Calu3 (cell line): ENCODE results near the gene GPSM1. TPM values are rescaled to one million over a fixed set of nuclear protein-coding genes. Genes with fewer than 3 reads are reported as not detected.

Experiments used
- BruUV-seq: library from RNA; stranded (reverse); fragments of 400-500 nt; replicated peaks from 2 replicates; lab custom pipeline; 2021; lab: Mats Ljungman, UMichigan
- CTCF ChIA-PET: fragments of 300-600 bp; sonication (Branson Sonifier 250); formaldehyde crosslinking; loops from one replicate; lab custom pipeline; 2022; ENCODE audit warnings: antibody characterized with exemption; lab: Charles Lee
- DNase-seq: peaks from one replicate; pipeline ENCODE4 v3.0.0; 2022
- H3K27ac Mint-ChIP-seq: one replicate; pipeline ENCODE4 v1.8.0; 2022; ENCODE audit warnings: mixed read lengths; ENCODE audit not compliant: unreplicated experiment
- H3K27me3 Mint-ChIP-seq: one replicate; pipeline ENCODE4 v1.8.0; 2022; ENCODE audit warnings: mixed read lengths; ENCODE audit not compliant: unreplicated experiment
- H3K36me3 Mint-ChIP-seq: one replicate; pipeline ENCODE4 v1.8.0; 2022; ENCODE audit warnings: mild to moderate bottlenecking, moderate library complexity, mixed read lengths; ENCODE audit not compliant: insufficient read depth, unreplicated experiment
- H3K4me1 Mint-ChIP-seq: one replicate; pipeline ENCODE4 v1.8.0; 2022; ENCODE audit warnings: mild to moderate bottlenecking, low read depth, mixed read lengths; ENCODE audit not compliant: unreplicated experiment
- H3K4me3 Mint-ChIP-seq: one replicate; pipeline ENCODE4 v1.8.0; 2022; ENCODE audit warnings: mild to moderate bottlenecking, low read depth, moderate library complexity, mixed read lengths; ENCODE audit not compliant: unreplicated experiment
- H3K9me3 Mint-ChIP-seq: one replicate; pipeline ENCODE4 v1.8.0; 2022; ENCODE audit warnings: low read depth, mixed read lengths; ENCODE audit not compliant: unreplicated experiment
- intact Hi-C: fragments of 100-400 bp; cut with micrococcal nuclease; formaldehyde crosslinking; loops from one replicate; pipeline ENCODE4 v1.10.0; 2022; ENCODE audit not compliant: unreplicated experiment
- total RNA-seq: library from RNA; stranded (reverse); gene quantifications from 2 replicates; pipeline ENCODE4 v1.2.3, GENCODE V29; 2022
- TF ChIP-seq, protein P1 (sequence below): fragments of 200-600 bp; IDR thresholded peaks from one replicate; pipeline ENCODE4 v1.8.0; 2022; ENCODE audit warnings: antibody characterized with exemption; ENCODE audit not compliant: unreplicated experiment

The GPSM1 gene
- total RNA-seq, 1 experiment from 2014 or later = 3.9 TPM

DNA sequence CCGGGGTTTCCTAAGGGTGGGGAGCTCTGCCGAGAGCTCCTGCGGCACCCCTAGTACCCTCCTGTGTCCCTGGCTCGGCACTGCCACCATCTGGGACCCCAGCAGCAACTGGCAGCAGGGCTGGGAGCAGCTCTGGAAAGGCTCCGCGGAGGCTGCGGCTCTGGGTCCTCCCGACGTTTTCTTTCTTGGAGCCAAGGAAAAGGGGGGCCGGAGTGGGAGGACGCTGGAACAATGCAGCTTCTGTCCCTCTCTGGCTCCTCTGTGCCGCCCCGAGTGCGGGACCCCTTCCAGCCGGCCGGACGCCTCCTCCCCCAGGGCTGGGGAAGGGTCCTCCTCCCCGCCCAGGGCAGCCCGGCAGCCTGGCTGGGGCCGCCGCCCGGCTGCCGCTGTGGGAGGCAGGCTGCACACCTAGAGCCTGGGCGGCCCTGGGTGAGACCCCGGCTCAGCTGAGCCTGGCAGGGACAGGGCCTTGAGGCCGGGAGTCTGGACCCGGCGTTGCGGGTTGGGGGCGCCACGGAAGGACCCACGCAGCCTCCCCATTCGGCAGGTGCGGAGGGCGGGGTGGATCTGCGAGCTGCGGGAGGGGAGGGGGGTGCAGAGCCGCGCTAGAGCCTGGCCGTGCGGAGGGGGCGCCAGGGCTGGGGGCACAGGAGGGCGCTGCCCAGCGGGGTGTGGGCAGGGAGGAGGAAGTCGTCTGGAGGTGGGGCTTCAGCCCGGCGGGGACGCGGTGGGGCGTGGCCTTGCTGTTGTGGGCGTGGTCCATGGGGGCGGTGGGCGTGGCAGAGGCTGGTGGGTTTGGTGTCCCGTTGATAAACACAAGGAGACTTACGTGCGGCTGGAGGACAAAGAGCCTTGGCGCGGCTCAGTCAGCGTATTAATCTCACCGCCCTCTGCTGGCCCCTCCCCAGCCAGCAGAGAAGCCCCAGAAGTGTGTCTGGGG lies 15.1 kb downstream of the GPSM1 start:
- CTCF ChIA-PET = no interaction called here
- no peaks in the 10 kb centered on the region for H3K4me1 Mint-ChIP-seq
- no TSS peak for BruUV-seq
- no peak overlapping the region for H3K27ac Mint-ChIP-seq
- TF ChIP-seq, protein P1, sequence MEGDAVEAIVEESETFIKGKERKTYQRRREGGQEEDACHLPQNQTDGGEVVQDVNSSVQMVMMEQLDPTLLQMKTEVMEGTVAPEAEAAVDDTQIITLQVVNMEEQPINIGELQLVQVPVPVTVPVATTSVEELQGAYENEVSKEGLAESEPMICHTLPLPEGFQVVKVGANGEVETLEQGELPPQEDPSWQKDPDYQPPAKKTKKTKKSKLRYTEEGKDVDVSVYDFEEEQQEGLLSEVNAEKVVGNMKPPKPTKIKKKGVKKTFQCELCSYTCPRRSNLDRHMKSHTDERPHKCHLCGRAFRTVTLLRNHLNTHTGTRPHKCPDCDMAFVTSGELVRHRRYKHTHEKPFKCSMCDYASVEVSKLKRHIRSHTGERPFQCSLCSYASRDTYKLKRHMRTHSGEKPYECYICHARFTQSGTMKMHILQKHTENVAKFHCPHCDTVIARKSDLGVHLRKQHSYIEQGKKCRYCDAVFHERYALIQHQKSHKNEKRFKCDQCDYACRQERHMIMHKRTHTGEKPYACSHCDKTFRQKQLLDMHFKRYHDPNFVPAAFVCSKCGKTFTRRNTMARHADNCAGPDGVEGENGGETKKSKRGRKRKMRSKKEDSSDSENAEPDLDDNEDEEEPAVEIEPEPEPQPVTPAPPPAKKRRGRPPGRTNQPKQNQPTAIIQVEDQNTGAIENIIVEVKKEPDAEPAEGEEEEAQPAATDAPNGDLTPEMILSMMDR = no peak
- H3K9me3 Mint-ChIP-seq = no peaks in the 10 kb centered on the region
- no peaks in the 10 kb centered on the region for H3K36me3 Mint-ChIP-seq
- H3K4me3 Mint-ChIP-seq = no peak overlapping the region
- intact Hi-C loops = no loop called here
- H3K27me3 Mint-ChIP-seq = no peaks in the 10 kb centered on the region
- DNase-seq = peak; percentile 51

DNA sequence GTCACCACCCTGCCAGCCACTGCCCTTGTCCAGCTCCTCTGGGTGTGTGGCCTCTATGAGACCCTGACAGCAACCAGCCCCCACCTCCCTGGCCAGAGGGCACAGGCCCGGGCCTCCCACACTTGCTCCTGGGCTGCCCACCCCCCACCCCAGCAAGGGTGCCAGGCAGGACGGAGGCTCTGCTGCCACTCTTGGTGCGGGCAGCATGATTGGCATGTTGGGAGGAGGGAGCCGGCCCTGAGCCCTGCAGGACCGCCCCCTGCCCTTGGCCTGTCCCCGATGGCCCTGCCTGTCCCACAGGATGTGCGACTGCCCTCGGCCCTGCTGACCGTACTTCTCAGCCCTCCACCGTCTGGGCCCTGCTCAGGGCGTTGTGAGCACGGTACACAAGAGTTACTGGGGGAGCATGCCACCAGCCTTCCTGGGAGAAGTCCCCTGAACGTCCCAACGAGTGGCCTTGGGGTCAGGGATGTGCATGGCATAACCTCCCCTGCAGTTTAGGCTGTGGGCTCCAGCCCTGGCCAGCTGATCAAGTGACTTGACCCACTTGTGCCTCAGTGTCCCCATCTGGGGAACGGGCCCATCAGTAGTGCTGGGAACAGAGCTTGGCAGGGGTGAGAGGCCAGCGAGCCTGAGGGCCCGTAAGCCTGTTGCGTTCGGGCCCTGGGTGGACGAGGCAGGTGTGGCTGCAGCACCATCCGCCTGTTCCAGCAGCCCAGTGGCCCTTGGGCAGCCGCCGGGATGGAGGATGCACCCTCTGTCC lies 16.0 kb downstream of the GPSM1 start:
- Mint-ChIP-seq H3K27me3 (no peaks in the 10 kb centered on the region), H3K36me3 (no peaks in the 10 kb centered on the region), H3K9me3 (no peaks in the 10 kb centered on the region), H3K4me3 (no peak overlapping the region), H3K4me1 (no peaks in the 10 kb centered on the region), H3K27ac (no peak overlapping the region)
- CTCF ChIA-PET = no interaction called here
- DNase-seq = no peak
- TF ChIP-seq, protein P1 = no peak
- intact Hi-C loops = no loop called here
- BruUV-seq = no TSS peak

DNA sequence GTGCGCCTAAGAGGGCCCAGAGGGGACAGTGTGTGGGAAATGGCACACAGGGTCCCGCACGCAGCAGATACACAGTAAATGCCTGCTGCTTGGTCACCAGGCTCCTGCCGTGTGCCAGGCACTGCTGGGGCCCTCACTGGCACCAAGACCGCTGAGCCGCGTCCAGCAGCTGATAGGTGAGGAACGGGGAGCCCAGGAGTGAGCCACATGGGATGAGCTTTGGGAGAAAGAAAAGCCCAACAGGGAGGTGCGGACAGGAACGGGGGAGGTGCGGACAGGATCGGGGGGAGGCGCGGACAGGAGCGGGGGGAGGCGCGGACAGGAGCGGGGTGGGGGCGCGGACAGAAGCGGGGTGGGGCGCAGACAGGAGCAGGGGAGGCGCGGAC lies 16.5 kb downstream of the GPSM1 start:
- Mint-ChIP-seq H3K4me3 (no peak overlapping the region), H3K4me1 (no peaks in the 10 kb centered on the region), H3K36me3 (no peaks in the 10 kb centered on the region), H3K27ac (no peak overlapping the region), H3K27me3 (no peaks in the 10 kb centered on the region), H3K9me3 (no peaks in the 10 kb centered on the region)
- DNase-seq = no peak
- intact Hi-C loops = no loop called here
- CTCF ChIA-PET = no interaction called here
- TF ChIP-seq, protein P1 = no peak
- BruUV-seq = no TSS peak

DNA sequence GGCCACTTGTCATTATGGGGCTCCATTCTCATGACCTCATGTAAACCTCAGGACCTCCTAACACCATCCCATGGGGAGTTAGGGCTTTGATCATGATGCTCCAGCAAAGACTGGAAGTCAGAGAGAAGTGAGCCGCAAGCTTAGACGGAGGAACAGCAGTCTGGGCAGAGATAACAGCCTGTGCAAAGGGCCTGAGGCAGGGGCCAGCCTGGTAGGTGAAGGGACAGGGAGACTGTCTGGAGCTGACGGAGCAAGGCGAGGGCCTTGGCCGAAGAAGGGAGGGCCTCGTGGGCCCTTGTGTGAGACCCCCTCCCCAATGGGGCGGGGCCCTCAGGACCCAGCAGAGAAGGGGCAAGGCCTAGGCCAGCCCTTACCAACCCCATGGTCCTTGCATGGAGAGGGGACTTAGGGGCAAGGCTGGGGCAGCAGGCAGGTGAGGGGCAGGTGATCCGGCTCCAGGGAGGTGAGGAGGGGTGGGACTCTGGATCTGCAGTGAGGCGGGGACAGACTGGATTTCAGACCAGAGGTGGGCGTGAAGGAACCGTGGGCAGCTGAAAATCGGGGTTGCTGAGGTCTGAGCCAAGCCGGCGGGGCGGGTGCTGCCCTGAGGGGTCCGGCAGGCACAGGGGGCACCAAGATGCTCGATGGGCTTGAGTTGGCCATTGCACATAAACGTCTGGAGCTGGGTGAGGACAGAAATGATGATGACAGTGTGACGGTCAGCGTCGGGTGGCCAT lies 17.4 kb downstream of the GPSM1 start:
- CTCF ChIA-PET = interaction anchor here (1.1 to 1.6 kb wide), 3 partner anchors 19 to 66 kb away, joined by 3 to 7 read pairs (median 4); partner anchors contain the start of genes DNLZ, ENTR1 and PMPCA
- Mint-ChIP-seq H3K4me3 (no peak overlapping the region), H3K4me1 (no peaks in the 10 kb centered on the region), H3K27me3 (no peaks in the 10 kb centered on the region), H3K36me3 (no peaks in the 10 kb centered on the region), H3K9me3 (no peaks in the 10 kb centered on the region), H3K27ac (no peak overlapping the region)
- BruUV-seq = no TSS peak
- DNase-seq = no peak
- TF ChIP-seq, protein P1 = no peak
- intact Hi-C loops = no loop called here
